Right lobe of liver (tissue), 6 donors: ENCODE data around the gene SLC2A8. TPM values are rescaled to one million over a fixed set of nuclear protein-coding genes. Genes with fewer than 3 reads are reported as not detected.
A peak's percentile ranks its signal among the peaks of the same experiment; 100 is the strongest.

Experiments used
- ATAC-seq, 4 donors: fragments of 200-7000 bp; cut with Tn5 transposase; one replicate each; pipeline ENCODE4 v1.9.1; 2020; ENCODE audit warnings: mild to moderate bottlenecking in 4 of 4, moderate library complexity in 4 of 4
- DNase-seq, 3 donors: peaks; one replicate each; pipeline ENCODE4 v3.0.0-alpha.2; 2020
- H3K27ac ChIP-seq, 3 donors: fragments of 200-600 bp; one replicate each; pipeline ENCODE4 v1.8.0; 2022
- H3K27me3 ChIP-seq, 2 donors: fragments of 200-600 bp; one replicate each; pipeline ENCODE4 v1.8.0; 2022
- H3K36me3 ChIP-seq, 4 donors: fragments of 200-600 bp; sonication (generic) in 1 of 4; one replicate each; pipeline versions ENCODE4 v1.5.1 to v1.8.0; 2017 to 2022; ENCODE audit warnings: control low read depth in 1 of 4
- H3K4me1 ChIP-seq, 4 donors: fragments of 200-600 bp; sonication (generic) in 1 of 4; one replicate each; pipeline versions ENCODE4 v1.5.1 to v1.8.0; 2017 to 2022; ENCODE audit warnings: control low read depth in 1 of 4
- H3K4me3 ChIP-seq, 3 donors: fragments of 200-600 bp; one replicate each; pipeline ENCODE4 v1.8.0; 2022
- H3K9me3 ChIP-seq, 4 donors: fragments of 200-600 bp; sonication (generic) in 1 of 4; one replicate each; pipeline versions ENCODE4 v1.5.1 to v1.8.0; 2017 to 2022; ENCODE audit warnings: control low read depth in 1 of 4
- POLR2A ChIP-seq: fragments of 450-650 bp; IDR thresholded peaks from one replicate; pipeline ENCODE4 v1.6.1; 2017; ENCODE audit warnings: antibody characterized with exemption, mild to moderate bottlenecking
- WGBS: methylation state at CpG from one replicate; pipeline ENCODE4 v1.1.6; 2018; ENCODE audit warnings: low coverage, low lambda C conversion rate; ENCODE audit not compliant: insufficient coverage; ENCODE audit errors: missing lambda C conversion rate; 5-methylcytosine and 5-hydroxymethylcytosine counted together
- intact Hi-C, 2 donors: fragments of 100-400 bp; cut with DNase I; formaldehyde crosslinking; loops; one replicate each; pipeline versions ENCODE4 v1.11.2 to v1.14.1; 2022
- total RNA-seq, 6 experiments: library from RNA; depleted of rRNA in 2 of 6; stranded (reverse); fragments of >200 nt in 2 of 6; fragmentation: NEBNext Ultra II Directional in 3 of 6; extraction: Animal tissue kit (Norgen Biotek cat#: 25700) in 3 of 6; gene quantifications; one replicate each; pipeline versions ENCODE4 v1.1.0 to v1.2.4, GENCODE V29; 2016 to 2023
- TF ChIP-seq, protein P1 (sequence below), 4 donors: fragments of 200-600 bp in 3 of 4; fragments of 450-650 bp in 1 of 4; IDR thresholded peaks; one replicate each; pipeline versions ENCODE4 v1.5.1 to v1.8.0; 2016 to 2022; ENCODE audit warnings: antibody characterized with exemption in 4 of 4, mild to moderate bottlenecking in 2 of 4
- donor health status: DM: no; HTN: yes; CAD: no.
- donor health status: DM: no; HTN: no; CAD: no.
- donor health status: DM: no; HTN: no; CAD: no.
- donor health status: DM: no; HTN: yes; CAD: no.
- donor health status: DM: no; HTN: yes; CAD: no.

SLC2A8 gene
- total RNA-seq, 6 experiments from 2014 or later, result 16.2 to 25.0 (median 18.8) TPM

GRCh38 chr9:127430415-127430814 lies 33.4 kb downstream of the SLC2A8 start:
- Histone ChIP-seq H3K4me3 (no peak overlapping the region), H3K9me3 (no peaks in the 10 kb centered on the region), H3K27me3 (no peaks in the 10 kb centered on the region), H3K4me1 (peaks cover 0 to 7% (median 3%) of the 10 kb centered on the region in 4 donors), H3K27ac (no peak overlapping the region), H3K36me3 (peaks cover 0 to 47% (median 9%) of the 10 kb centered on the region in 4 donors)
- DNase-seq (no peak), ATAC-seq (no peak)
- 88% methylated on average over 7 of the region's 8 CpGs for whole genome bisulfite sequencing
- intact Hi-C loops, result no loop called here
- TF ChIP-seq, protein P1, sequence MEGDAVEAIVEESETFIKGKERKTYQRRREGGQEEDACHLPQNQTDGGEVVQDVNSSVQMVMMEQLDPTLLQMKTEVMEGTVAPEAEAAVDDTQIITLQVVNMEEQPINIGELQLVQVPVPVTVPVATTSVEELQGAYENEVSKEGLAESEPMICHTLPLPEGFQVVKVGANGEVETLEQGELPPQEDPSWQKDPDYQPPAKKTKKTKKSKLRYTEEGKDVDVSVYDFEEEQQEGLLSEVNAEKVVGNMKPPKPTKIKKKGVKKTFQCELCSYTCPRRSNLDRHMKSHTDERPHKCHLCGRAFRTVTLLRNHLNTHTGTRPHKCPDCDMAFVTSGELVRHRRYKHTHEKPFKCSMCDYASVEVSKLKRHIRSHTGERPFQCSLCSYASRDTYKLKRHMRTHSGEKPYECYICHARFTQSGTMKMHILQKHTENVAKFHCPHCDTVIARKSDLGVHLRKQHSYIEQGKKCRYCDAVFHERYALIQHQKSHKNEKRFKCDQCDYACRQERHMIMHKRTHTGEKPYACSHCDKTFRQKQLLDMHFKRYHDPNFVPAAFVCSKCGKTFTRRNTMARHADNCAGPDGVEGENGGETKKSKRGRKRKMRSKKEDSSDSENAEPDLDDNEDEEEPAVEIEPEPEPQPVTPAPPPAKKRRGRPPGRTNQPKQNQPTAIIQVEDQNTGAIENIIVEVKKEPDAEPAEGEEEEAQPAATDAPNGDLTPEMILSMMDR (IDR thresholded peaks at IDR 0.05), result no peak
- TF ChIP-seq POLR2A, result no peak

GRCh38 chr9:127437497-127438264 lies 40.7 kb downstream of the SLC2A8 start:
- DNase-seq, result no peak
- Histone ChIP-seq H3K4me3 (no peak overlapping the region), H3K27ac (no peak overlapping the region), H3K4me1 (no peaks in the 10 kb centered on the region), H3K36me3 (peaks cover 4 to 82% (median 25%) of the 10 kb centered on the region in 4 donors), H3K9me3 (no peaks in the 10 kb centered on the region), H3K27me3 (no peaks in the 10 kb centered on the region)
- TF ChIP-seq, protein P1 (IDR thresholded peaks at IDR 0.05), result no peak
- no peak for TF ChIP-seq POLR2A
- 81% methylated on average over 9 of the region's 12 CpGs for WGBS
- peak in 1 of 4 donors; percentile 30 for ATAC-seq
- intact Hi-C loops, result no loop called here

DNA sequence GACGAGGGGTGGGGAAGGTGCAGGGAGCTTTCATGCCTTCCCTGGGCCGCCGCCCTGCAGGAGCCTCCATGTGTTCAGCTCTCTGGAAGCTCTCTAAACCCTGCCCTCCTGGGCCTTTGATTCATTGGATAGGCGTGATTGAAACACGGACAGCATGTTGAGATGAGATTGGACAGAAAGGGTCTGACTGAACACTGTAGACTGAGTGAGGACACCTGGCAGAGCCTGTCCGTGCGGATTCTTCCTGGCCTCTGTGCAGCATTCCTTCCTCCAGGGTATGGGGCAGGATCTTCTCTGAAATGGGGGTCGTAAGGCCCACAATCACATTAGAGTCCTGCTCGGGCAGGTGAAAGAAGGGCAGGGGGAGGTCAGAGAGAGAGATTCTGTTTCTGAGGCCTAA lies 41.4 kb downstream of the SLC2A8 start:
- ATAC-seq (no peak), DNase-seq (no peak)
- Histone ChIP-seq H3K4me3 (no peak overlapping the region), H3K27me3 (no peaks in the 10 kb centered on the region), H3K9me3 (no peaks in the 10 kb centered on the region), H3K36me3 (peaks cover 4 to 80% (median 25%) of the 10 kb centered on the region in 4 donors), H3K27ac (no peak overlapping the region), H3K4me1 (no peaks in the 10 kb centered on the region)
- intact Hi-C loops, result no loop called here
- TF ChIP-seq, protein P1 (IDR thresholded peaks at IDR 0.05), result no peak
- no peak for TF ChIP-seq POLR2A
- WGBS, result 86% methylated on average over 5 of the region's 9 CpGs

GRCh38 chr9:127444283-127444920 lies 47.4 kb downstream of the SLC2A8 start:
- H3K9me3 ChIP-seq, result no peaks in the 10 kb centered on the region
- H3K4me3 ChIP-seq, result no peak overlapping the region
- WGBS, result 98% methylated on average over 5 of the region's 17 CpGs
- no peaks in the 10 kb centered on the region for H3K27me3 ChIP-seq
- H3K27ac ChIP-seq, result no peak overlapping the region
- ATAC-seq (no peak), DNase-seq (no peak)
- peaks cover 0 to 24% (median 1%) of the 10 kb centered on the region in 4 donors for H3K4me1 ChIP-seq
- peaks cover 5 to 64% (median 30%) of the 10 kb centered on the region in 4 donors for H3K36me3 ChIP-seq
- no peak for TF ChIP-seq POLR2A
- TF ChIP-seq, protein P1 (IDR thresholded peaks at IDR 0.05), result no peak
- intact Hi-C loops, result no loop called here
